Cerebellar cortex (tissue), 1 donor: ENCODE data around the gene ZMAT5.

Experiments
- DNase-seq: peaks from one replicate; pipeline ENCODE4 v3.0.0-alpha.2; 2015; ENCODE audit warnings: low spot score

ZMAT5 gene

DNA sequence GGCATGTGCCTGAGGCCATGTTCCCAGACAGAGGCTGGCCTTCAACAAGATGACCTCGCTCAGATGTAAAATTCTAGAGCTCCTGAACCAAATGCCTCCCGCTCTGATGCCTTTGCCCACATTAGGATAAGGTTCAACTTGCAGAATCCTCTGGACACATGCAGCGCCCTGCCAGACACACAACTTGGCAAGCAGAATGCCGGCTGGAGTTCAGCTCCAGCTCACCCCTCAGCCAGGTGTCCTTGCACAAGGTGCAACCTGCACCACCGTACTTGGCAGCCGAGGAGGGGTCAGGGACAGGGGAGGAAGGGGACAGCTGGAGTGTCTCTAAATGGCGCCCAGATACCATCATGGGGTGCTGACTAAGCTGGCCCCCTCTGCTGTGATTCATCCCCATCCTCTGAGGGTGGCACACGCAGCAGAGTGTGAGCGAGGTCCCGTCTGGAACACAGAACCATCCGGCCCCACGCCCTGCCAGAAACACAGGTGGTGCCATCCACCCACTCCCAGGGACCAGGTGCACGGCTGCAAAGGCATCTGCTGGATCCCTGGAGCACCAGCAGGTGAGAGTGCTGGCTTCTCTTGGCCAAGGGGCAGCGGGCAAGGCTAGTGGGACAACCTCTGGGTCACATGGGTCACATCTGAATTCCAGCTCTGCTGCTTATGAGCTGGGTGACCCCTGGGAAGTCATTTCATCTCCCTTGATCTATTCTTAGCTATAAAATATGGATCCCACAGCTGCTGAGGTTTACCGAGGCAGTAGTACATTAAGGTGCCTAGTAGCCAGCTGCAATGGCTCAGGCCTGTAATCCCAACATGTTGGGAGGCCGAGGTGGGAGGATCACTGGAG is 12.8 kb downstream of the ZMAT5 start:
- no peak for DNase-seq

DNA sequence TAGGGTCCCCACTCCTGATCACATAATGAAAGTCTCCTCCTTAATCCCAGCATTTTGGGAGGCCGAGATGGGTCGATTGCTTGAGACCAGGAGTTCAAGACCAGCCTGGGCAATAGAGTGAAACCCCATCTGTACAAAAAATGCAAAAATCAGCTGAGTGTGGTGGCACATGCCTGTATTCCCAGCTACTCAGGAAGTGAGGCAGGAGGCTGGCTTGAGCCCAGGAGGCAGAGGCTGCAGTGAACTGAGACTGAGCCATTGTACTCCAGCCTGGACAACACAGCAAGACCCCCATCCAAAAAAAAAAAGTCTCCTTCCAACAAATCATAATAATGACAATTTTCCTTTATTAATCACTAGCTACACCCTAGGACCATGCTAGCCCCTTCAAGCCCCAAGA is 15.1 kb downstream of the ZMAT5 start:
- DNase-seq = no peak

DNA sequence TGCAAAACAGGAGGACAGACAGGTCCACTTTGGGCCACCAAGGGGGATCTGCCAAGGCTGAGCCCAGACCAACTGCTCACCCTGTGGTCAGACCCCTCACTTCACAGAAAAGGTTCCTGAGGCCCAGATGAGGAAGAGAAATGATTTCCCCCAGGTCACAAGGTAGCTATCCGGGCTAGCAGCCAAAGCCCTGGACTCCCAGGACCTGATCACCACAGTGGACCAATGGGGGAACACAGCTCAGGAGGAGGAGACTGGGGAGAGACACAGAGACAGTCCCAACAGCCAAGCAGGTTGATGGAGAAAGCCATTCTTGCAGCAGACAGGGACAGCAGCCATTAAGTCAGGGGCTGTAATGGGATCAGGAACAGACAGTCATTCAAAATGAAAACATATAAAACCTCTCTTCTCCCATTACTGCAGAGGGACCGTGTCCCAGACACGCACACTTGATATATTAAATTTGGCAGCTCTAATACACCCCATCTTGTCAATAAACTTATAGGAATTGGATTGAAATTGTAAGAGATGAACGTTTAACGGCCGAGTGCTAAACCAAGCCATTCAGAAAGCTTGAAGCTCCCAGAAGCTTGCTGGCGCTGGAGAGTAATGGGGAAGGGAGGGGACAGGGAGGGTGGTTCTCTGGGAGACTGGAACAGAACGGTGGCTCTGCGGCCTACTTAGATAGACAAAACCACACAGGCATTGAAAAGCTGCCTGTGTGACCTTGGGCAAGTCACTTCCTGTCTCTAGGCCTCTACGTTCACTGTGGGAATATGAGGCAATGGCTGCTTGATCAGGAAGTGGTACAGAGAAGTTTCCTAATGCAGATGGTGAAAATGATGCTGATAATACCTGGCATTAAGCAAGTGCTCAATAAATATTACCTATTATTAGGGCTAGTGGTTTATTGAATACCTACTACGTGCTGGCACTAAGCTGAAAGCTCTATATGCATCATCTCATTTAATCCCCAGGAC is 16.0 kb downstream of the ZMAT5 start:
- DNase-seq = no peak

DNA sequence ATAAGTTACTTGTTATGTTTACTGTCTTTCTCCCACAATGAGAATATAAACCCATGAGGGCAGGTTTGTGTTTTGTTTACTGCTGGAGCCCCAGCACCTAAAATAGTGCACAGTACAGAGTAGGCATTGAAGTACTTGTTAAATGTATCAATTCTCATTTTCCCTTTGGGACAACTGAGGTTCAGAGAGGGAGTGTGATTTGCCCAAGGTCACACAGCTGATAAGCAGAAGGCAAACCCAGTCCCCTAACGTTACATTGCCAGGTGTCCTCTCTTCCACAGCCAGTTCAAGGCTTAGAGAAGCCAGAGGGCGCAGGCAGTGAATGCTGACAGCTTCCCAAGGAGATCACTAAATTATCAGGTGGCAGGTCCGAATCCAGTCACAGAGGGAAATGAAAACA is 16.8 kb downstream of the ZMAT5 start:
- DNase-seq = no peak

DNA sequence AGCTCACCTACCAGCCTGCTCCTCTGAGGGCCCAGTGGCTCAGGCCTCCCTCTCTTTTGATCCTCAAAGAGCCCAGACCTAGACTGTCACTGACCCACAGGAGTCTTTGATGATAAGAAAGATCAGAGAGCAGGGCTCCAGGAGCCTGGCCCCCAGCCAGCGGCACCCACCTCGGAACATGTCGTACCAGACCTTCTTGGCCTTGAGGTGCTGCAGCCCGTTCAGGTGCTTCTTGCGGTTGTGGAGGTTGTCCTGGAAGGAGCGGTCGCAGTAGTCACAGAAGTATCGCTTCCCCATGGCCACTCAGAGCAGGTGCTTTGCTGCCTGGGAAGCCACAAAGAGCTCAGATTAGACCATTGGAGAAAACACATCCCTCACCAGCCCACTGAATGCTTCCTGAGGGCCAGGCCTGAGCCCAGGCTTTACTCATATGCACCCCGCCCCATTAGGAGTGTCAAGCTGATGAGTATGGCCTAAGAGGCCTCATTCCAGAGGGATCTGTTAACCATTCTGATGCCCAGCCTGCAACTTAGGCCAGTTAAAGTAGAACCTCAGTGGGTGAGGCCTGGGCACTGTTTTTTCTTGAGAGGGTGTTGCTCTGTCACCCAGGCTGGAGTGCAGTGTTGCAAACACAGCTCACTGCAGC is 18.4 kb downstream of the ZMAT5 start:
- DNase-seq = no peak

DNA sequence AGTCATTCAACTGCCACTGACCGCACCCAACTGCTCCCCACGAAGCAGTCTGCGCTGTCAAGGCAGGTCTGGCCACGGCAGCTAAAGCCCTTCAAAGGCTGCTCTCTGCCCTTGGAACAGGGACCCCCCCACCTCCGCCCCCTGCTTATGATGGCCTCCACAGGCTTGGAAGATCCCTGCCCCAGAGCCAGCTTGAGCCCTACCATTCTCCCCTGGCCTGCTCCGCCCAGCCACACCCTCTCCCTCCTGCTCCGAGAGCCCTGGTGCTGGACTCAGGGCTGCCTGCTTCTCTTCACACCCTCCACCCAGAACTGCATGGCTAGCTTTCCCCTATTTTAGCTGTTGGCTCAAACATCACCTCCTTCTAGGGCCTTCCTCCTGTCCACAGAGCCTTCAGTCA is 19.0 kb downstream of the ZMAT5 start:
- DNase-seq = no peak

DNA sequence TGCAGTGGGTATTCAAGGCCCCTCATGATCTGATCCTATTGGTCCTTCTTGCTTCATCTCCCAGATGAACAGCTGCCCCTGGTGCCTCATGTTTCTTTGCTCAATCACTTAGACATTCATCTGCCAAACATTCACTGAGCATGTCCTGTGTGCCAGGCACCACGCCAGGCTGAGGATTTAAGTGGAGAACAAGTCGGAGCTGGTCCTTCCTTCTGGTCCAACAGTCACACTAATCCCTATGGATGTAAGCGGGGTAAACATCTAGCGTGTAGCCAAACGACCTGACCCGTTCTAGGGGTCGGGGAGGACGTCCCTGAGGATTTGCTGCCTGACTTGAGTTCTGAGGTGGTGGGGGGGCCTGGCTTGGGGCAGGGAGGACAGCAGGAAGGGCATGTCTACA is 21.9 kb downstream of the ZMAT5 start:
- no peak for DNase-seq

DNA sequence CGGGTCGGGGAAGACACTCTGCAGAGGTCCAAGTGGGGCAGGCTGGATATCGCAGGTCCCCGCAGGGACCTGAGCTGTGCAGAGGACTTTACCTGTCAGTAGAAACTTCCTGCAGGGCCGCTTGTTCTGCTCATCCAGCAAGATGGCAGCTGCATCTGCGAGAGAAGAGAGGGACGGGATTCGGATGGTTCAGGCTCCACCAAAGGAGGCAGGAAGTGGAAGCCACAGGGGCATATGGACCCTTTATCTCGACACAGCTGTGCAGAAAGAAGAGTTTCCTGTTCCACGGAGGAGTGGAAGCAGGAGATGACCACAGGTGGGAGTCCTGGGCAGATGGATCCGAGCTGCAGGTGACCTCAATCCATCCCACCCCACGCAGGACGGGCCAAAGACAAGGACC is 24.5 kb downstream of the ZMAT5 start:
- no peak for DNase-seq

DNA sequence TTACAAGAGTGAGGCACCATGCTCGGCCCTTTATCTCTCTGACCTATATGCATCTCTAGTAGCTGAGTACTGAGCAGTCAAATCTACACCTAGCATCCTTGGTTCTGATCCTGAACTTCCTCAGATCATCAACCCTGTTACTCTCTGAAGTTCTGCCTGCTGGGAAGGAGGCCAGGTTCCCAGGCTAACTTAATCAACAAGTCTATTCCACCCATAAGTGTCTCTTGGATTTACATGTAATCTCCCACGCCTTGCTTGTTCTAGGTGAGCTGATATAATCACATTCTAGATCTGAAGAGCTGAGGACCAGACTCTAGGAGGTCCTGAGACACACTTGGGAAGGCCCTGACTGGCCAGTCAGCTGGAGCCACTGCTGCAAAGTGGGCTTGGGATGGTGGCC is 24.9 kb downstream of the ZMAT5 start:
- no peak for DNase-seq

DNA sequence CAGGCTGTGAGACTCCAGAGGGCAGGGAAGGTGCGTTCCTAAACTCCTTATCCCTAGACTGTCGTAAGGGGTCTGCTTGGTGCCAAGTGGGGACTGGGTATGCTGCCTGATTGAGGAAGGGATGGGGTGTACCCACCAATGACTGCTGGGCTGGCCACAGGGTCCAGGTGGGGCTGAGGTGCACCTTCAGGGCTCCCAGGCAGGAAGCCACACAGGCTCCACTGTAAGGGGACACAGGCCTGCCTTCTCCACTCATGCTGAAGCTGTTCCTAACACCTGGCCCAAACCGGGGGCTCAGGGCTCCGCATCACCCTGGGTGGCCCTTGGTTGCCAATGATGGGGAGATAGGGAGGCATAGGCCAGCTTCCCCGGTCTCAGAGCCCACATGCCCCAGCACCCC is 26.6 kb downstream of the ZMAT5 start:
- DNase-seq = no peak

DNA sequence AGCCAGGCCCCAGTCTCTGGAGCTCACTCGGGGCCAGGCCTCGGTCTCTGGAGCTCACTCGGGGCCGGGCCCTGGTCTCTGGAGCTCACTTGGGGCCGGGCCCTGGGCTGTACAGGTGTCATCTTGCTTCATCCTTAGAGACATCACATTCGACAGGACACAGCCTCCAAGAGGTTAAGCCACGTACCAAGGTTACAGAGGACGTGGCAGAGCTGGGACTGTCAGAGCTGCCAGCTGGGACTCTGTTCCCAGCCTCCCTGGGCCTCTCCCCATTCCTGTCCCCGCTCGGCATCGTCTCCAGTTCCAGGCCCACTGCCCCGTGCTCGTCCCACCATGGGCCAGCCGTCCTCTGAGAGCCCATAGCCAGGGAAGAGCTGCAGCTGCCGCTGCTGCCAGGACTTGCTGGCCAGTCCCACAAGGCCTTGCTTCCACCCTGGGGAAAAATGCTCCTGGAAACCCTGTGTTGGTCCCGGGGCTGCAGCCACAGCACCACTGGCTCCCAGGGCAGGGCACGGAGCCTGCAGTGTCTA is 27.4 kb downstream of the ZMAT5 start:
- no peak for DNase-seq

DNA sequence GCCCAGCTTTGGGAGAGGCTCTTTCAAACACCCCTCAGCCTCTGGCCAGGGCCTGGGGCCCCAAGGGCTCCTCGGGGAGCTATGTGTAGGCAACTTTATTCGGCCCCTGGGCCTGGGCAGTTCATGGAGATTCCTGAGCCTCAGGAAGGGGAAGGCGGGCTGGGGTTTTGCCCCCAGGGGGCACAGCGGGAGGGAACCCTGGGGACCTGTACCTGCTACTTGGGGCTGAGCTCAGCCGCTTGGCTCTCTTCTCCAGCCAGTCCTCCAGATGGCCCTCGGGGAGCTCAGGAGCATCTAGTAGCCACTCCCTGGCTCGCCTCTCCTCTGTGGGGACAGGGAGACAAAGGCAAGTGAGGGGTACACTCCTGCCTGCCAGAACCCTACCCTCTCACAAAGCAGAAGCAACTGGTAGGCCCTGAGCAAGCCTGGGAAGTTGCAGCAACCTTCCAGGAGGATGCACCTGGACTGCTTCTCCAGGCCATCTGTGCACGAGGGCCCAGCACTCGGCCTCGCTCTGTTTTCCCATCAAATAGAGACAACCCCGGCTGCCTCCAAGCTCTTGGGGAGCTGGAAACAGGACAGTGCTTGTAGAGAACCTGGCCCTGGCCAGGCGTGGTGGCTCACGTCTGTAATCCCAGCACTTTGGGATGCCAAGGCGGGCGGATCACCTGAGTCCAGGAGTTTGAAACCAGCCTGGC is 28.5 kb downstream of the ZMAT5 start:
- peak; percentile 69 for DNase-seq

DNA sequence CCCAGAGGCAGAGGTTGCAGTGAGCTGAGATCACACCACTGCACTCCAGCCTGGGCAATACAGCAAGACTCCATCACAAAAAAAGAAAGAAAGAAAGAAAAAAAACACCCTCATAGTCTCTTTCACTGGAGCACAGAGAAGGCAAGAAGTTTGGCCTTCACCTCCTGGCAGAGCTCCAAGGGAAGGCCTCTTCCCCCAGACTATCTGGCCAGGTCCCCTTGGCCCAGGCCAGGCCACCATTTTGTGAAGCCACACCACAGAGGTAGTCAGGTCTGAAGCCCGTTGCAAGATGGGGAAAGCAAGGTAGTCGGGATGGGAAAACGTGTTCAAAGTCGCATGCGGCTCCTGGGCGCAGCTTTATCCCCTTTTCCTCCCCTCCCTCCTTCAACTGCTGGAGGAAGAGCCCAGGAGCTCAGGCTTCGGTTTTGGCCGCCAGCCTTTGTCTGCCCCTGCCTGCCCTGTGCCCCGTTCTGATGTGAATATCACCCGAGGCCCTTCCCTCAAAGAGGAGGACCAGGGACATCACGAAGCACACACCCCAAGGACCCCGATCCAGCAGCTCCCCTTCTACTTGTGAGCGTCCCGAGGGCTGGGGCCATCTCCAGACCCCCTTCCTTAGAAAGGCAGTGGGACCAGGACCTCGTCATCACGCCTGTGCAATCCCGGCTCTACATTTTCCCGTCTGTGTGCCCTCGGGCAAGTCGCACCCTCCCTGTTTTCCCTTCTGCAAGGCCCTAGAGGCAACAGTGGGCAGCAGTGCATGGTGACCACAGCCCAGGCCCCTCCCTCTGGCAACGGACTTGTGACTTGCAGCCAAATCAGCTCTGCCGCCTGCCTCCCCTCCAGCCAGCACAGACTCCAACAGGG is 29.3 kb downstream of the ZMAT5 start:
- DNase-seq = no peak

DNA sequence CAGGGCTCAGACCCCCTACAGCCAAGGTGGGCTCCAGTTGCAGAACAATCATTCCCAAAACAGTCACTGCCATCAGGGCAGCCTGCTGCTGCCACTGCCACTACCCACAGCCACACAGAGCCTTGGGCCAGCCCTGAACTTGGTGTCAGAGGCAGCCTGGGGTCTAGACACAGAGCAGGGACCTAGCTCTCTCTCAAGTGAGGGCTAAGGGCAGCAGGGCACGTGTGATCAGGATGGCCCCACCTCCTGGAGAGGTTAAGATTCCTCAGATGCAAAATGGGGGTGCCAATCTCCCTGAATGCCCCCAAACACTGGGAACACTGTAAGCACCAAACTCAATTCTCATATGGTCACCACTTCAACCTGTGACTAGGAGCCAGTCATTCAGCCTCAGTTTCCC is 31.4 kb downstream of the ZMAT5 start:
- DNase-seq = no peak

DNA sequence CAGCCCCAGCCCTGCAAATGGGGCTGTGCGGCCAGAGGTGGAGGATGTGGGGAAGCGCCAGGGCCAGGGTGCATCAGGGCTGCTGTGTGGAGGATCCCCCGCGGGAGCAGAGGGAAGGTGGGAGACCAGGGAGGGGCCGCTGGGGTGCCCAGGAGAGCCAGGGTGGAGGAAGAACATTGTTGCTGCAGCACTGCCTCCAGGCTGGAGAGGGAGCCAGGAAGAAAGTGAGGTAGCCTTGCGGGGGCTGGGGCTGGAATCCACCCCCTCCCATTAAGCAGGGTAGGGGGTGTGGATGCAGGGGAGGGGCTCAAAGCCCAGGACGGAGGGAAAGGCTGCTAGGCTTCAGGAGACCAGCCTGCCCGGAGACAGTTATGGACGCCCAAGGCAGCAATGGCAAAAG is 32.0 kb downstream of the ZMAT5 start:
- DNase-seq = no peak

DNA sequence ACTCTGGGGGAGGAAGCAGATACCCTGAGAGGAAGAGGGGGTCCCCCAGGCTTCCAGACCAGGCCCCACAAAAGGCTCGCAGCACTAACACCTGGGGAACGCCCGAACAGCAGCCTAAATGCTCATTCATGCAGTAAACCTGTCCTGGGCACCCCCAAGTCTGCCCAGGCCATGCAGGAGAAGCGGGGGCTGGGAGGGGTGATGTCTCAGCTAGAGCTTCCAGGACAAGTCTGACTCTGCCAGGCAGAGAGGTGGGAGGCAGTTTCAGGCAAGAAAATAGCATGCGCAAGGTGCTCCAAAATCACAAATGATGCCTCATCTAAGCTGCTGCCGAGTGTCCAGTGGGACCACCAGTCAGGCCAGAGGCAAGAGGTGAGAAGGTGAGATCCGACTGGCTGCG is 32.4 kb downstream of the ZMAT5 start:
- DNase-seq = no peak

DNA sequence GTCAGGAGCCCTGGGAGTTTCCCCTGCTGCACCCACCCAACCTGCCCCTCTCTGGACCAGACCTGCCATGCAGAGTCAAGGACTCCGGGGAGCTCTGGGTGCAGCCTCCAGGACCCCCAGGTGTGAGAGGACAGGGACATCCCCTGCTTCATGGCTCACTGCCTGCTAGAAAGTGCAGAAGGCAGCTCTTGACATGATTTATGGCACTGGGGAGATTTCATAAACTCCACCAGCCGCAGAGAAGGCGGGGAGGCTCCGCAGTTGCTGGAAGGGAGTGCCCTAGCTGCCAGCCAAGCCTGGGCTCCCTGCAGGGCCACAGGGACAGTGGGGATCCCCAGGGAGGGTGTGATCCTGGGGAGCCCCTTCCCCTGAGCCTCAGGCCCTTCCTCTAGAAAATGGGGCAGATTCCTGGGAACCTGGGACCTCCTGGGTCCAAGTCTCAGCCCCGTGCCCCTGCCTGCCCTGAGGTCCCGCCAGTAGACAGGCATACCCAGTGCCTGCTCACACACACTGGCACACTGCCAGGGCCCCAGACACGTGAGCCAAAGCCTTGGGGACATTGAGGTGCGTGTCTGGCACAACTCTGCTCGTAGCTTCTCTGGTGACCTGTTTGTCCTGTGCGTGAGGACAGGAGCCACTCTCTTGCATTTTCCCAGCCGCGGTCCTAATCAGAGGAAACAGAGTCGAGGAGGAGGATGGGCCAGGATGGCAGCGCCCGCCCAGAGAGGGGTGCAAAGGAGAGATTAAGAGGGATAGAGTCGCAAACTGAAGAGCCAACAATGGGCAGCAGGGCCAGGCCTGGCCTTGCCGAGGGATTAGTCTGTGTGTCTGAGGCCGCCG is 33.2 kb downstream of the ZMAT5 start:
- DNase-seq = no peak

DNA sequence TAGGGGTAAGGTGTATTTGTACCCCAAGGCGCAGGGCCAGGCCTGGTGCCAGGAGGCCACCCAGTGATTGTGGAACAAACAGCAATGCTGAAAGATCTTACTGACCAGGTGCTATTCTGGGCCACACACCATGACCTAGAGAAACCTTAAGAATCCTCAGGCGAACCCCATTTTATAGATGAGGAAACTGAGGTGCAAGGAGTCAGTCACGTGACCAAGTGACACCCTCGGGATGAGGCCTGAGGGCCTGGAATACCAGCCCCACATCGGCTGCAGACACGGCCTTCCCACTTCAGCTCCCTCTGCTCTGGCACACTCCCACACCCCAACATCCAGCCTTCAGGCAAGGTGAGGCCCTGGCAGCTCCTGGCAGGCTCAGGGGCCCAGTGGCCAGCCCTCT is 33.9 kb downstream of the ZMAT5 start:
- DNase-seq = no peak

DNA sequence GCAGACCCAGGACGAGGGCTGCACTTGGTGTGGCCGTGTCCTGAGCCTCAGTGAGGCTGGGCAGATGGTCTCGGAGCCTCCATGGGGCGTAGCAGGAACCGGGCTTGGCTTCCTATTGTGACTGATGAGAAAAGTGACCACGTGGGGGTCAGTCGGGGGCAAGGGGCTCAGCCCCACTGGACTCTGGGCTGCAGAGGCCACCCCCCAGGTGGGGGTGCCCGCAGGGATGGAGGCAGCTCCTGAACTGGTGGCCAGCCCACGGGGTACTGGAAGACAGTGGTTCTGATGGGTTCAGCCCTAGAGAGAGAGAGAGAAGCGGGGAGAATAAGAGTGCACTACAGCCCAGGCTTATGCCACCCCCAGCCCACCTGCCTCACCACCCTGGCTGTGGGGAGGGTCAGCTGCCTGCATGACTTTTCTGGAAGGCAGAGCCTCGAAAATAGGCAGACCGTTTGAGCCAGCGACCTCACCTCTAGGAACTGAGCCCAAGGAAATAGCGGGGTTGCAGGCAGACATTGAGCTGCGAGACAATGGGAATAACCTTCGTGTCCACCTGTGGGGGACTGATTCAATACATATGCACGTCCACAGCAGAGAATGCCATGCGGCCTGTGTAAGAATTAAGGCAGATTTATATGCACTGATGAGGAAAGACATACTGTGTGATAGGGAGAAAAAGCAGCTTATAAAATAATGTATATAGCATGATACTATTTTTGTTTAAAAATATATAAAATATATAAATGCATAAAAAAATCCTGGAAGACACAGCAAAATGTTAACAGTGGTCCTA is 35.6 kb downstream of the ZMAT5 start:
- DNase-seq = no peak
